NB4 (cell line): Measurements from ENCODE around the gene BHLHE41.

ENCODE experiments used
- CTCF ChIP-seq: IDR thresholded peaks from one replicate; pipeline ENCODE4 v1.5.1; 2012; ENCODE audit warnings: low read depth, low read length
- POLR2A ChIP-seq: IDR thresholded peaks from 2 replicates; pipeline ENCODE4 v1.6.1; 2011; ENCODE audit warnings: mild to moderate bottlenecking; ENCODE audit not compliant: insufficient read length; ENCODE audit errors: extremely low read depth

GRCh38 chr12:26143291-26143690, 18.5 kb upstream of the BHLHE41 start:
- TF ChIP-seq CTCF = no peak
- TF ChIP-seq POLR2A = no peak
